Right renal cortex interstitium (tissue), 3 donors: ENCODE measurements around the gene PCNT. TPM values are rescaled to one million over a fixed set of nuclear protein-coding genes. Genes with fewer than 3 reads are reported as not detected.

ENCODE experiments used
- DNase-seq, 3 donors: peaks; one replicate each; pipeline ENCODE4 v3.0.0-alpha.2; 2013; ENCODE audit warnings: low read depth in 3 of 3, low spot score in 2 of 3
- polyA plus RNA-seq, 3 donors: library from polyadenylated mRNA; unstranded; fragments of 120-200 nt; gene quantifications; one replicate each; pipeline ENCODE4 v1.2.1, GENCODE V29; 2013; ENCODE audit not compliant: insufficient read length in 3 of 3

Gene PCNT
- polyA plus RNA-seq, 3 donors, result 27.2 to 32.5 (median 29.3) TPM

DNA sequence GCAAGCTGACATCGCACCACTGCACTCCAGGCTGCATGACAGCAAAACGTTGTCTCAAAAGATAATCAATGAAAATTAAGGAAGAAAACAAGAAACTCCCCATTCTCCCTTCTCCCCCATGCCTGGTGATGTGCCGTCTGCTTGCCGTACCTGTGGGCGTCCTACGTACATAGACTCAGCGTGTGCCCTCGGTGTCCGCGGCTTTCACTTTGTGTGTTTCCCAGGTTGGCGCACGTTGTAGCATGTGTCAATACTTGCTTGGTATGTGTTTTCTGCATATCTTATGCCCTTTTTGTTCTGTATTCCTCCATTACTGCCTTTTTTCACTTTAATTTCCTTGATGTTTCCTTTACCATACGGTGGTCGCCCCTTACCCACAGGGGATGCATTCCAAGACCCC, 53.8 kb downstream of the PCNT start:
- DNase-seq, result no peak

GRCh38 chr21:46379105-46379504, 55.1 kb downstream of the PCNT start:
- DNase-seq, result no peak

DNA sequence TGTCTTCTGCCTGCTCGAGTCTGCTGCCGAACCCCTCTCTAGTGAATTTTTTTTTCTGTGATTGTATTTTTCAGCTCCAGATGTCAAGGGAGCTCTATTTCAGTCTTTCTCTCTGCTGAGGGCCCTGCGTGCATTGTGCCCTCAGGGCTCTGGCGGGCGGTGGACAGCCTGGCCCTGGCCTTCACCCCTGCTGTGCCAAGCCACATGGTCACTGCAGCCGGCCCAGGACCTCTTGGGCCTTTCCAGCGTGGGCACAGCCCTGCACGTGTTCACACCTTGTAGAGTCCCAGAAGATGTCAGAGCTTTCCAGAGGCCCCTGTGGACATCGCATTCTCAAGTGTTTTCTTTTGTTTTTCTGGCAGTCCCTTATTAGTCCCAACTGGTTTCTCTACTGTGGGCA, 55.7 kb downstream of the PCNT start:
- no peak for DNase-seq

DNA sequence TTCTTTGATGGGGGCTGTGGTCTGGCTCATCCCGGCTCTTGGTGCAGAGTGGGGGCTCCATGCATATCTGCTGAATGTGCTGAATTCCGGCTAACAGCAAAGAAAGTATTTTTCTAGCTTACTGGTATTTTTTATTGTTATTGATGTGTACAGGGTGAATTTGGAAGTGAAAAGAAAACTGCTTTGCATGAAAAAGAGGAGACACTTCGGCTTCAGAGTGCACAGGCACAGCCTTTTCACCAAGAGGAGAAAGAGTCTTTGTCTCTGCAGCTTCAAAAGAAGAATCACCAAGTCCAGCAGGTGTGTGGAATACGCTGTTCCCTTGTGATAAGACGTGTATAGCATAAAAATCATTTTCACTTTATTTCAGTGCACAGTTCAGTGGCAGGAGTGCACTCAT, 57.6 kb downstream of the PCNT start:
- DNase-seq, result no peak

DNA sequence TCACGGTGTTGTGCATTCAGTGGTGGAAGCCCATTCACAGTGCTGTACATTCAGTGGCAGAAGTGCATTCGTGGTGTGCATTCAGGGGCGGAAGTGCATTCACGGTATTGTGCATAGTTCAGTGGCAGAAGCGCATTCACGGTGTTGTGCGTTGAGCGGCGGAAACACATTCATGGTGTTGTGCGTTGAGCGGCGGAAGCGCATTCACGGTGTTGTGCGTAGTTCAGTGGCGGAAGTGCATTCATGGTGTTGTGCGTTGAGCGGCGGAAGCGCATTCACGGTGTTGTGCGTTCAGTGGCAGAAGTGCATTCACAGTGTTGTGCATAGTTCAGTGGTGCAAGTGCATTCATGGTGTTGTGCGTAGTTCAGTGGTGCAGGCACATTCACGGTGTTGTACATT, 60.6 kb downstream of the PCNT start:
- DNase-seq, result no peak

GRCh38 chr21:46385846-46386733, 62.1 kb downstream of the PCNT start:
- no peak for DNase-seq

- no peak for DNase-seq
Measured at GRCh38 chr21:46386734-46387088, 62.8 kb downstream of the PCNT start.

- DNase-seq, result no peak
Measured at GRCh38 chr21:46388206-46388880, 64.4 kb downstream of the PCNT start.

DNA sequence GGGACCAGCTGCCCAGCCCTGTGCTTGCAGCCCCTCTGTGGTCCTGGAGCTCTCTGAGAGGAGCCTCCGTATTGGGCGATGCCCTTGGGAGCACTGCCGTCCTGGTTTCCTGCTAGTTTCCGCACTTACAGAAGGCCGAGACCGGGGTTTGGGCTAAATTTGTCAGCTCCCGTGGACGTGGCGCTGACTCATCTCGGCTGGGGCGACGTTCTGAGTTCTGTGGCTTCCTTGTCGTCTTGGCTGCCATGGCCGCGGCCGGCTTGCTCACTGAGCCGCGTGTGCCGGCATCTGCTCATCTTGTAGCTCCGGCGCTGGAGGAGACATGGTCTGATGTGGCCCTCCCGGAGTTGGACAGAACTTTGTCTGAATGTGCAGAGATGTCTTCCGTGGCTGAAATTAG, 64.9 kb downstream of the PCNT start:
- DNase-seq, result no peak

DNA sequence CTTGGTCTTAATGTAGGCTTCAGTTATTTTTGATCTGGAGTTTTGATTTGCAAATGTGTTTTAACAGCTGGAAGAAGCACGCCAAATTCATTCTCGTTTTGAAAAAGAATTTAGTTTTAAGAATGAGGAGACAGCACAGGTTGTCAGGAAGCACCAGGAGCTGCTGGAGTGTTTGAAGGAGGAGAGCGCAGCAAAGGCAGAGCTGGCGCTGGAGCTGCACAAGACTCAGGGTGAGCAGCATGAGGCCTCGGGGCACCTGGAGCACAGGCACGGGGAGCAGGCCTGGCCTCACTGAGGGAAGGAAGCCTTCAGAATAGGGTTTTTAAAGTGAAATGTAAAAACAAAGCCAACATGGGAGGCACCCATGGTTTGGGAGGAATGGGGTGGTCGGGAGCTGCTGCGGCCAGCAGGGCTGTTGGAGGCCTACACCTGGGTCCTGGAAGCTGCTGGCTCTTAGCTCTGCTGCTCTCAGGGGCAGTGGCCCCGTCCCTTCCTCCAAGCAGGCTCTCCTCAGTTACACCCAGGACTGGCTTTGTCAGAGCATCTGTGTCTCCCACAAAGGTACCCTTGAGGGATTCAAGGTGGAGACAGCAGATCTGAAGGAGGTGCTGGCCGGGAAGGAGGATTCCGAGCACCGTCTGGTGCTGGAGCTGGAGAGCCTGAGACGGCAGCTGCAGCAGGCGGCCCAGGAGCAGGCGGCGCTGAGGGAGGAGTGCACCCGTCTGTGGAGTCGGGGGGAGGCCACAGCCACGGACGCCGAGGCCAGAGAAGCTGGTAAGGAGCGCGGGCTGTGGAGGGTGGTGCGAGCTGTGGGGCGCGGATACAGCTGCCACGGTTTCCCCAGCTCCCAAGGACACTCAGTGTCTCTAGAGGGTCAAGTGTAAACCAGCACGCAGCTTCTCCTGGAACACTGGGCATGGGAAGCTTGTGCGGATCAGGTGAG, 66.9 kb downstream of the PCNT start:
- DNase-seq, result no peak

DNA sequence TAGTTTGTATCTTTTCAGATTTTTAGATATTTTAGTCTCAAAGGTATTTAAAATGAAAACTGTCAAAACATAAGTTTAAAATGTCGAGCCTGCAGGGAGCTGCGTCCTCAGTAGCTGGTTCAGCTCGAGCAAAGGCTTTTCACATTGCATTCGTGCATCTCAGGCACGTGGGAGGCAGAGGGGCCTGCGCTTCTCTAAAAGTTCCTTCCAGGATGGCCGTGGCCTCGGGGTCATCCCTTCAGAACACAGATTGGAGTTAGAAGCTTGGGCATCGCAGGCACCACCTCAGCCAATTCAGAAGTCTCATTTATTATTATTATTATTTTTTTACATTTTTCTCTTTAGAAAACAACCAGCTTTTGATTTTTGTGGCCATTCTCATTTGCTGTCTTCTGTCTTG, 67.8 kb downstream of the PCNT start:
- DNase-seq, result no peak

GRCh38 chr21:46392921-46393320, 69.0 kb downstream of the PCNT start:
- no peak for DNase-seq

GRCh38 chr21:46393451-46393940, 69.5 kb downstream of the PCNT start:
- no peak for DNase-seq

DNA sequence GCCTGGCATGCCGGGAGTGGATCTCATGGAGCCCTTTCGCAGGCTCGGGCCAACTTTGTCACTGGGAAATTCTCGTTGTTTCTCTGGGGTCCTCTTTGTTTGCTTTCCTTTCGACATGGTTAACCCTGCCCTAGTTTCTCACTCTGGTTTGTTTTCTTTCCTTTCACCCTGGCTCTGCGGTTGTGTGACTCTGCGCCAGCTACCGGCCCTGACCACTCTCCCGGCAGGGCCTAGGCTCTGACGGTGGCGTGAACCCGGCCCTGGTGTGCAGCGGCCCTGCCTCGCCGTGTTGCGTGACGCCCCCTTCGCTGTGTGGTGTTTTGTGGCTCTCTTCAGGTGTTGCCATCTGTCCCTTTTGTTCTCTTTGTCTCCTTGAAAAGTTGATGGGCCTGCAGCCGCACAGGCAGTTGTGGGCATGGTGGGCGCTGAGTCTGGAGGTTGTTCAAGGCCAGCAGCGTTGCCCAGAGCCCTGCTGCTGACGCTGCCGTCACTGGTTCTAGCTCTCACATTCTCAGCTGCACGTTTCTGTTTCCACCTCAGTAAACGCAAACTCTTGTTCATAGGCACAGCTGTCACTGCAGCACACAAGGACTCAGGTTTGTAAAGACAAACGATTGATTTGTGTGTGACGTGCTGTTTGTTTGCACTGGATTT, 70.1 kb downstream of the PCNT start:
- no peak for DNase-seq

GRCh38 chr21:46394595-46395104, 70.7 kb downstream of the PCNT start:
- DNase-seq, result no peak

GRCh38 chr21:46397211-46397905, 73.4 kb downstream of the PCNT start:
- DNase-seq, result no peak

DNA sequence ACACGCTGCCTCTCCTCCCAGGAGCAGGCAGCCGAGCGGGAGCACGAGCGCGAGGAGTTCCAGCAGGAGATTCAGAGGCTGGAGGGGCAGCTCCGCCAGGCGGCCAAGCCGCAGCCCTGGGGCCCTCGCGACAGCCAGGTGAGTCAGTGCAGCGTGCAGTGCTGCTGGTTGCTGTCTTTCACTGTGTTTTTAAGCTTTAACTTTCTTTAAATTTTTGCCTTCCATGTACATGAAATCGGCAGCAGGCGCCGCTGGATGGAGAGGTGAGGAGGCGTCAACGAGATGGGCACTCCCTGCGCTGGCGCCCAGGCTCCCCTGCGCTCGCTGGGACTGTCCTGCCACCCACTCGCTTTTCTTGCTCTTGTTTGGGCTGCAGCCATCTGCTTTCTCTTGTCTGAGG, 74.0 kb downstream of the PCNT start:
- DNase-seq, result no peak

GRCh38 chr21:46399129-46399528, 75.2 kb downstream of the PCNT start:
- DNase-seq, result no peak

DNA sequence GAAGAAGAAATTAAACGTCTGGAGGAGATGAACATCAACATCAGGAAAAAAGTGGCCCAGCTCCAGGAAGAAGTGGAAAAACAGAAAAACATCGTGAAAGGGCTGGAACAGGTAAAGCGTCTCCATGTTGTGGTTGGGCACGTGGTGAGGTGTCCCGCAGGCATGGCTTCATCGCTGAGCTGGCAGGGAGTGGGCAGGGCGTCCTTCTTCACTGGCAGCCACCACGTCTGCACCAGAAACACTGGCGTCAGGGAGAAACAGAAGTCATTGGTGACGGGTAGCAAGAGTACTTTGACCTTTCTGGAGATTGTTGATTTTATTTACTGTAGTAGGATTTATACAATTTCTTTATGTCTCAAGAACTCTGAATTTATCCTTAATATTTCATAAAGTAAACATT, 75.7 kb downstream of the PCNT start:
- DNase-seq, result no peak
